ENCODE results near the gene BLOC1S2. TPM values are rescaled to one million over a fixed set of nuclear protein-coding genes. Genes with fewer than 3 reads are reported as not detected.
"Not testable (repeated sequence)": the region's sequence is repeated elsewhere in the genome, so short reads cannot be mapped to it uniquely, and the experiment has no call there.

The BLOC1S2 gene
- total RNA-seq, 1 donor from 2014 or later: 45.4 TPM

GRCh38 chr10:100303724-100304319, 17.3 kb upstream of the BLOC1S2 start:
- peaks cover 7% of the 10 kb centered on the region for H3K27me3 ChIP-seq (ENCODE audit: low read depth)

GRCh38 chr10:100301123-100301522, 14.6 kb upstream of the BLOC1S2 start:
- intact Hi-C loops (cut with DNase I); H3K27me3 ChIP-seq (ENCODE audit: low read depth); H3K27ac ChIP-seq; H3K36me3 ChIP-seq; H3K4me3 ChIP-seq; H3K9me3 ChIP-seq; H3K4me1 ChIP-seq; ATAC-seq; DNase-seq: not testable (repeated sequence)

More at GRCh38 chr10:100303724-100304319, 17.3 kb upstream of the BLOC1S2 start:
- no peak for DNase-seq
- H3K9me3 ChIP-seq: no peaks in the 10 kb centered on the region
- intact Hi-C loops (cut with DNase I): no loop called here
- no peaks in the 10 kb centered on the region for H3K4me1 ChIP-seq
- no peak for ATAC-seq
- no peak overlapping the region for H3K4me3 ChIP-seq
- peak; percentile 57 for TF ChIP-seq CTCF (IDR thresholded peaks at IDR 0.05)
- H3K27ac ChIP-seq: no peak overlapping the region
- H3K36me3 ChIP-seq: no peaks in the 10 kb centered on the region

- no peak for TF ChIP-seq CTCF (IDR thresholded peaks at IDR 0.05)
- Histone ChIP-seq H3K27me3 (ENCODE audit: low read depth) (no peaks in the 10 kb centered on the region), H3K36me3 (no peaks in the 10 kb centered on the region), H3K4me1 (no peaks in the 10 kb centered on the region), H3K4me3 (no peak overlapping the region), H3K9me3 (no peaks in the 10 kb centered on the region), H3K27ac (no peak overlapping the region)
- intact Hi-C loops (cut with DNase I): no loop called here
- no peak for DNase-seq
- ATAC-seq: no peak
Observed at GRCh38 chr10:100297242-100297641, 10.8 kb upstream of the BLOC1S2 start.

GRCh38 chr10:100293066-100293465, 6.6 kb upstream of the BLOC1S2 start:
- Histone ChIP-seq H3K9me3 (no peaks in the 10 kb centered on the region), H3K27ac (no peak overlapping the region), H3K4me3 (no peak overlapping the region), H3K36me3 (no peaks in the 10 kb centered on the region), H3K27me3 (ENCODE audit: low read depth) (no peaks in the 10 kb centered on the region), H3K4me1 (no peaks in the 10 kb centered on the region)
- TF ChIP-seq CTCF (IDR thresholded peaks at IDR 0.05): no peak
- DNase-seq (no peak), ATAC-seq (no peak)
- intact Hi-C loops (cut with DNase I): no loop called here

GRCh38 chr10:100292300-100292699, 5.8 kb upstream of the BLOC1S2 start:
- H3K27me3 ChIP-seq (ENCODE audit: low read depth); H3K36me3 ChIP-seq; H3K4me1 ChIP-seq; H3K9me3 ChIP-seq; H3K27ac ChIP-seq; intact Hi-C loops (cut with DNase I); H3K4me3 ChIP-seq: not testable (repeated sequence)
- peak; percentile 35 to 49 for ATAC-seq
- peak; percentile 71 for DNase-seq

GRCh38 chr10:100291356-100291755, 4.9 kb upstream of the BLOC1S2 start:
- intact Hi-C loops (cut with DNase I): no loop called here
- H3K27ac ChIP-seq: no peak overlapping the region
- no peak for ATAC-seq

More at GRCh38 chr10:100291356-100291755, 4.9 kb upstream of the BLOC1S2 start:
- peaks cover 6% of the 10 kb centered on the region for H3K4me1 ChIP-seq
- H3K36me3 ChIP-seq: no peaks in the 10 kb centered on the region
- no peak for DNase-seq
- TF ChIP-seq CTCF (IDR thresholded peaks at IDR 0.05): no peak
- no peaks in the 10 kb centered on the region for H3K27me3 ChIP-seq (ENCODE audit: low read depth)
- H3K4me3 ChIP-seq: no peak overlapping the region
- no peaks in the 10 kb centered on the region for H3K9me3 ChIP-seq
